Islet of Langerhans (tissue), 1 donor: ENCODE measurements around the gene MZT1.
A peak's percentile ranks its signal among the peaks of the same experiment; 100 is the strongest.
"Not testable (repeated sequence)": the region's sequence is repeated elsewhere in the genome, so short reads cannot be mapped to it uniquely, and the experiment has no call there.

Experiments
- FAIRE-seq: peaks from one replicate; lab custom pipeline; 2011; peaks lifted over from hg19 to GRCh38; lab: Jason Lieb, UNC

The MZT1 gene, protein sequence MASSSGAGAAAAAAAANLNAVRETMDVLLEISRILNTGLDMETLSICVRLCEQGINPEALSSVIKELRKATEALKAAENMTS

DNA sequence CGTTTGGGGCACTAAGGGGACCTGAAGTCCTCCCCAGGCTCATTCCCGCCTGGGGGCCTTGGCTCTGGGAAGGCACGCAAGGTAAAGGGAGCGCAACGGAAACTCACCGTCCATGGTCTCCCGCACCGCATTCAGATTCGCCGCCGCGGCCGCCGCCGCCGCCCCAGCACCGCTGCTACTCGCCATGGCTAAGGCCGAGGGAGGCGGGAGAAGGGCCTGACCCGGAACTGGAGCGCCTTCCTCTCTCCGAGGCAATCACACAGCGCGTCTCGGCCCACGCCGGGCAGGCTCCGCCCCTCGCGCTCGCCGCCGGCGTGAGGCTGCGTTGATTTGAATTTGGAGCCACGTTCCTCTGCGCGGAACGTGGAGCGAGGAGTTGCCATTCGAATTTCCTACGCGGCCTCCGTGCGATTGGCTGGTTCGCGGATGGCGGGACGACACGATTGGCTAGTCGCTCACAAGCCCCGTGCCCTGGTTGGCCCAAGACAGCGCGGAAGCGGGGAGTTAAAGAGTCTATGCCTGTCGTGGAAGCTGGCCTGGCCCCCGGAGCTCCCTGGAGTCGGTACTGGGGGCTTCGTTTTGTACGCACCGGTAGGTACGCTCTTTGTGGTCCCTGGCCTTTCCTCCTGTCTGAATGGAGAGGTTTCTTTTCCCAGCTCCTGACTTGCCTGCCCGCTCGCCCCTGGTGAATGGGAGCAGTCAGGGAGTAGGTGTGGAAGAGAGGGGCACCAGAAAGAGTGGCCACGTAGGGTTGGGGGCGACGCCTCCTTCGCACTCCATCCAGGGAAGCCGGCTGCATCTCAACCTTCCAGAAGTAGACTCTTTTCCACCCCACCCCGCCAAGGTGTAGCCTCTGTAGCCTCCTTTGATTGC lies at the start of gene MZT1, which contains the start of gene BORA:
MZT1 (minus strand) TSS at position 213 of the 873 bp plus-strand sequence; CDS start at position 186, 27 bp downstream.
BORA (plus strand) TSS at position 507 of the 873 bp plus-strand sequence. CDS start 1,018 bp downstream, outside the sequence.
- peak; percentile 94 for FAIRE-seq

GRCh38 chr13:72774019-72774418 lies 46.6 kb upstream of the MZT1 start:
- peak; percentile 24 for FAIRE-seq

GRCh38 chr13:72763411-72763810 lies 36.0 kb upstream of the MZT1 start:
- FAIRE-seq: no peak

DNA sequence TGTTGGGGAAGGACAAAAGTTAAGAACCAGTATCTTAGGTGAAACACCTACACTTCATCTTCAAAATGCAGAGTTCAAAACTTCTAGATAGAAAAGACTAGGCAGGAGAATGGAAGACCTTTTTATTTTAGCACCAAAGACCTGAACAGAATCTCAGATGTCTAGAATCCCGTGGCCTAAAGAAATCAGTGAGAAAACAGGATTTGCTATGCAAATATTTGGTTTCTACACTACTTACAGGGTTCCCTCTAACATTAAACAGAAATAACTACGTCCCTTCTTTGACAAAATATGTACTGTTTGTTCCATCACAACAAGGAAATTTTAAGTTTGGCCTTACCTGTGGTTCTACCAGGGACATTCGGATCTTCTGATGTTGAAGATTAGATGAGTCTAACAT lies 32.8 kb upstream of the MZT1 start:
- no peak for FAIRE-seq

DNA sequence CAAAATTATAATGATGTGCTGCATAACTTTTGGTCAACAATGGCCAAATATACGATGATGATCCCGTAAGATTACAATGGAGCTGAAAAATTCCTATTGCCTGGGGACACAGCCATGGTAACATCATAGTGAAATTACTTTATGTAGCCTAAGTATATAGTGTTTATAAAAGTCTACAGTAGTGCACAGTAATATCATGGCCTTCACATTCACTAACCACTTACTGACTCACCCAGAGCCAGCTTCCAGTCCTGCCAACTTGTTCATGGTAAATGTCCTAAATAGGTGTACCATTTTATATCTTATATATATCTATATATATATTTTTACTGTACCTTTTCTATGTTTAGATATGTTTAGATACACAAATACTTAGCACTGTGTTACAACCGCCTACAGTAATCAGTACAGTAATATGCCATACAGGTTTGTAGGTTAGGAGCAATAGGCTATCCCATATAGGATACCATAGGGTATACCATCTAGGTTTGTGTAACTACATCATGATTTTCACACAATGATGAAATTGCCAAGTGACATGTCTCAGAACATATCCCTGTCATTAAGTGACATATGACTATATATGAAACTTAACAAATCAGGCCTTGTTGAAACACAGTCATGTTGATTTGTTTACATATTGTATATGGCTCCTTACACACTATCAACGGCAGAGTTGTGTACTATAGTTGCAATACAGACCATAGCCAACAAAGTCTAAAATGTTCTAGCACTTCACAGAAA lies 30.5 kb upstream of the MZT1 start:
- no peak for FAIRE-seq

DNA sequence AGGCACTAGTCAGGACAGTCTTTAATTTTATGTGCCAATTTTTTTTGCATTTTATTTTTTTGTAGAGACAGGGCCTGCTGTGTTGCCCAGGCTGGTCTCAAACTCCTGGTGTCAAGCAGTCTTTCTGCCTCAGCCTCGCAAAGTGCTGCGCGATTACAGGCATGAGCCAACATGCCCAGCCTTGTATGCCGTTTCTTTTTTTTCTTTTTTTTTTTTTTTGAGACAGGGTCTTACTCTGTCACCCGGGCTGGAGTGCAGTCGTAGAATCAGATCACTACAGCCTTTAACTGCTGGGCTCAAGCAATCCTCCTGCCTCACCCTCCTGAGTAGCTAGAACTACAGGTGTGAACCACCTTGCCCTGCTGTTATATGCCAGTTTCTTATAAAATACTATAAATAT lies 26.7 kb upstream of the MZT1 start:
- no peak for FAIRE-seq

GRCh38 chr13:72751220-72751619 lies 23.8 kb upstream of the MZT1 start:
- no peak for FAIRE-seq

DNA sequence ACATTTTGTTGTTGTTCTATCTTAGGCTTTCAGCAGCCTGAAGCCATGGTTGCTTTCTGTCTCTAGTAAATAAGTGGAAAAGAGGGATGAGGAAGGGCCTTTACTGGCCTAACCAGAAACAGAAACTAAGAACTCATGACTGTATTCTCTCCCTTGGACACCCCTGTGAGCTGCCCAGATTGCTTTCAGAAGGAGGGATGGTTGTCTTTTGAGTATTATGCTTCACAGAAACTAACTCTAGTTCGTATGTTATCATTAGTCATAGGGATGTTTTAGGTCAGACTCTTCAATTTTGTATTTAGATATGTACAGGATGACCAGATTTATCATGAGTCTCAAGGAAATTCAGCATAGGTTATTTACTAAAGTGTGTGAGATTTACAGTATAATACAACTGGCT lies 17.8 kb upstream of the MZT1 start:
- FAIRE-seq: no peak

- FAIRE-seq: no peak
Observed at GRCh38 chr13:72740015-72740414, 12.6 kb upstream of the MZT1 start.

GRCh38 chr13:72737033-72737432 lies 9.6 kb upstream of the MZT1 start:
- FAIRE-seq: no peak

DNA sequence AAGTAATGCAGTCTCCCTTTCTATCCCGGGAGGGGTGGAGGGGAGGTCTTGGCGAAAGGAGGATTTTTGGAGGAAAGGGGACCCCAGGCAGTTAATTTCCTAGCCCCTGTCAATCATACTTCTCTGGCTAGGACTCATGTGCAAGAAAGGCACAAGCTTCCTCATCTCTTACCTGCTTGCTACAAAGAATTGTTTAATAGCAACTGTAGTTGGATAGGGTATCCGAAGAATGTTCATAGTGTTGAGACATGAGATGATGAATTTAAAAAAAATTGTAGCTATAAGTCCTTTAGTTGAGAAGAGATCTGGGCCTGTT lies 819 bp upstream of the MZT1 start:
- FAIRE-seq: no peak

- no peak for FAIRE-seq
Observed at GRCh38 chr13:72726726-72727416, 558 bp downstream of the MZT1 start.

- FAIRE-seq: not testable (repeated sequence)
Observed at GRCh38 chr13:72726185-72726584, 1.2 kb downstream of the MZT1 start.

GRCh38 chr13:72716776-72717175 lies 10.7 kb downstream of the MZT1 start:
- no peak for FAIRE-seq

DNA sequence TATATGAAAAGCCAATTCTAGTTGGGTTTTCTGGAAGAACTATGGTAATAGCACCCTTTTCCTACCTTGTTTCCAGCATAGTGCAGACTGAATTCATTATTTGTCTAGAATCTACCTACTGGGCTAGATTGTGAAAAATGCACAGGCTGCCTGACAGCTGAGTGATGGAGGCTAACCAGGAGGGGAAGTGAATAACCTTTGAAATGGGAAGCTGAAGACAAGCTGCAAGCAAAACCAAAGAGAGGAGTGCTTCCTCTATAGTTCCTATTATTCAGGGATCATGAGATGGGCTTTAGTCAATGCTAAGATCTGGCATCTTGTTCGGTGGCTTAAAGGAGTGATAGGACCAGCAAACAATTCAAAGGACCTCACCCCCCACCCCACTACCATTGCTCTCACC lies 26.9 kb downstream of the MZT1 start:
- no peak for FAIRE-seq

- no peak for FAIRE-seq
Observed at GRCh38 chr13:72698164-72698563, 29.3 kb downstream of the MZT1 start.

DNA sequence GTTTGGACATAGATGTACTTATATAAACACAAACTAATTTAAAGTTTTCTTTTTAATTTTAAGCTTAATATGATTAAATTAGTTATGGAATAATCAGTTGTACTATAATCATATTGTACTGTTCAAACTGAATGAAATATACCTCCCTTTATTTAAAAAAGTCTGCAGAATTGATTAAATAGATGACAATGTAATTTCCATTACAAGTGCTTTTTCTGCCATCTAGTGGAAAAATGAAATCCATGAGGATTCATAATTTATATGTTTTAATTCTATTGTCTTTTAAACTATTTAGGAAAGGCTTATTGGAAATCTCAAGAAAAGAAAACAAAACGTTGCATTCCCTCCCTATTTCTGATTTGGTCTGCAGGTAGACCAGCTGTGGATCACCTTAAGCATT lies 30.9 kb downstream of the MZT1 start:
- FAIRE-seq: peak; percentile 99

- FAIRE-seq: no peak
Observed at GRCh38 chr13:72694314-72694713, 33.1 kb downstream of the MZT1 start.

DNA sequence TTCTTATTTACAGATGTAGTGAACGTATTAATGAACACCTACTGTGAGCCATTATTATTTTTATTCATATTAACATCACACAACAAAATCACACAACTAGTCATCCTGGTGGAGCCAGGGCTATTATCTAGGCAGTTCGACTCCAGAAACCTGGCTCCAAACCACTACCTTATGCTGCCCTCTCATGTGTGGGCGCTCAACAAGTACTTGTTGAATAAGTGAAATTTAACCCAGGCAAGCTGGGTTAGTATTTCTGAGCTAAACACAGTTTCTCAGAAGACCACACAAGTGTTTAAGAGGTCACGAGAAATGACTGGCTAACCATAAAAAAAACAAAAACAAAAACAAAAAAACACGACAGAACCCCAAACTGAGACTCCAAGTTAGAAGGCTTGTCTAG lies 33.6 kb downstream of the MZT1 start:
- no peak for FAIRE-seq

DNA sequence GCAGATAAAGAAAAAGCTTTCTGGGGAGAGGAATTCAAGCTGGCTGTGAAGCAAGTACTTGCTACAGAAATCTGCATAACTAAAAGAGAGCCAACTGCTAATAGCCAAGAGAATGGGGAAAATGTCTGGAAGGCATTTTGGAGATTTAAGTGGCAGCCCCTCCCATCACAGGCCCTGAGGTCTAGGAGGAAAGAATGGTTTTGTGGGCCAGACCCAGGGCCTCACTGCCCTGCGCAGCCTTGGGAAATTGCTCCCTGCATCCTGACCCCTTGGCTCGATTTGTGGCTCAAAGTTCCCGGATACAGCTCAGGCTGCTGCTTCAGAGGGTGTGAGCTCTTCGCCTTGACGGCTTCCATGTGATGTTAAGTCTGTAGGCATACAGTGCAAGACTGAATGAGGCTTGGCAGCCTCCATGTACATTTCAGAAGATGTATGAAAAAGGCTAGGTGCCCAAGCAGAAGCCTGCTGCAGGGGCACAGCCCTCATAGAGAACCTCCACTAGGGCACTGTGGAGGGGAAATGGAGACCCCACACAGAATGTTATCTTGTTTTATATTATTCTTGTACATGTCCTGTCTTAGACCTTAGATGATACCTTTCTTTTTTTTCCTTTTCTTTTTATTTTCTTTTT lies 34.4 kb downstream of the MZT1 start:
- no peak for FAIRE-seq

DNA sequence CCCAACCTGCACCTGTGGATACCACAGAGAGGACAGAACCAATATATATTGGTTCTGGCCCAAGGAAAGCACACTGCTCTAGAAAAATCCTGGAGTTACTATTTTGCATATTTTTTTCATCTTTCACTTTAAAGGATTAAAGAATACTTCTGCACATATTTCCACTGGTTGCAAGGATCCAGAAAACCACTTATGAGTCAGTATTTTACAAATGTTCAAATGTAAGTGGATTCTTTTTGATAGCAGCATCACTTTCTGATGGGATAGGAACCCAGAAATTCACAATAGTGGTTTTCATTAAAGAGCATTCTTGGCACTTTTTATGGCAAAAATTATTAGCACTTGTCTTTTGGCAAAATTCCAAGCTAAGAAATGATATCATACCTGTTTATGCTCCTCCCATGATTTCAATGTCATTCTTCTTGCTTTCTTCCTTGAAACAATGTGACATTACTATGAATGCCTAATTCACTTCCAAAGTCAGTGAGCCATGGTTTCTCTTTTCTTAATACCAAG lies 38.2 kb downstream of the MZT1 start:
- FAIRE-seq: no peak

GRCh38 chr13:72686766-72687165 lies 40.7 kb downstream of the MZT1 start:
- no peak for FAIRE-seq
